K562 (cell line): Measurements from ENCODE around the gene POLL. TPM values are rescaled to one million over a fixed set of nuclear protein-coding genes. Genes with fewer than 3 reads are reported as not detected.

Experiments used
- BDP1 ChIP-seq: IDR thresholded peaks from 3 replicates; pipeline ENCODE4 v1.6.1; 2011; ENCODE audit not compliant: insufficient read length, insufficient read depth
- EGR1 ChIP-seq: fragments of 450-650 bp; conservative IDR thresholded peaks from 2 replicates; pipeline ENCODE4 v1.6.1; 2017; ENCODE audit warnings: mild to moderate bottlenecking
- ETV1 ChIP-seq: fragments of 450-650 bp; conservative IDR thresholded peaks from 2 replicates; pipeline ENCODE4 v1.6.1; 2016; ENCODE audit warnings: missing genetic modification characterization, control low read depth, low read depth, missing compliant biosample characterization
- EWSR1 ChIP-seq: fragments of 450-650 bp; IDR thresholded peaks from 2 replicates; pipeline ENCODE4 v1.6.1; 2018; ENCODE audit warnings: borderline replicate concordance, mild to moderate bottlenecking, low read depth, moderate library complexity; ENCODE audit not compliant: partially characterized antibody
- HDAC1 ChIP-seq, 2 experiments: fragments of 450-650 bp; IDR thresholded peaks; 2 replicates each; pipeline ENCODE4 v1.6.1; 2016 to 2017; ENCODE audit warnings: inconsistent platforms in 1 of 2, mild to moderate bottlenecking in 1 of 2, moderate library complexity in 1 of 2
- HNRNPH1 ChIP-seq: fragments of 200-400 bp; formaldehyde crosslinking; optimal IDR thresholded peaks from 2 replicates; pipeline ENCODE3; 2017; ENCODE audit warnings: low read depth, mild to moderate bottlenecking, low read length, moderate library complexity
- KDM1A ChIP-seq, 2 experiments: fragments of 450-650 bp; IDR thresholded peaks; 2 replicates each; pipeline ENCODE4 v1.6.1; 2016; ENCODE audit warnings: mild to moderate bottlenecking in 2 of 2
- POLR2B ChIP-seq: fragments of 450-650 bp; IDR thresholded peaks from 2 replicates; pipeline ENCODE4 v1.6.1; 2018; ENCODE audit warnings: low read depth; ENCODE audit not compliant: partially characterized antibody
- SNIP1 ChIP-seq: fragments of 450-650 bp; IDR thresholded peaks from 2 replicates; pipeline ENCODE4 v1.7.1; 2017; ENCODE audit warnings: low read depth, mild to moderate bottlenecking
- polyA plus RNA-seq, 8 experiments: library from polyadenylated mRNA; depleted of rRNA in 4 of 8; stranded (reverse) in 5 of 8; unstranded in 3 of 8; fragments of >200 nt; fragmentation: Nextera tagmentation in 2 of 8; fragmentation: Illumina TruSeq in 1 of 8; extraction: Ambion mirVana in 2 of 8; extraction: Trizol in 1 of 8; gene quantifications; 2 replicates each; pipeline versions ENCODE4 v1.2.1 to v1.2.3, GENCODE V29; 2011 to 2014; ENCODE audit warnings: inconsistent platforms in 1 of 8, missing spikeins in 1 of 8
- total RNA-seq, 7 experiments: library from RNA; depleted of rRNA in 6 of 7; stranded (reverse); fragments of >200 nt in 6 of 7; fragmentation: Illumina TruSeq in 2 of 7; extraction: Trizol in 2 of 7; gene quantifications; 2 replicates each; pipeline versions ENCODE4 v1.2.1 to v1.2.3, GENCODE V29; 2011 to 2021; ENCODE audit warnings: low replicate concordance in 1 of 7
- TF ChIP-seq, protein P1 (sequence below): fragments of 450-650 bp; formaldehyde crosslinking; IDR thresholded peaks from 2 replicates; pipeline ENCODE4 v1.4.0; 2022; ENCODE audit warnings: mild to moderate bottlenecking, moderate library complexity
- TF ChIP-seq, protein P2 (sequence below): sonication (generic); formaldehyde crosslinking; IDR thresholded peaks from 2 replicates; pipeline ENCODE4 v1.8.1; 2023; ENCODE audit warnings: mild to moderate bottlenecking, missing genetic modification reagents

The POLL gene
- total and polyA plus RNA-seq, 9 of the 15 experiments (the other 6 are each of a cell fraction or from before 2014, with no cell fraction given) = 1.2 to 18.7 (median 10.9) TPM

DNA sequence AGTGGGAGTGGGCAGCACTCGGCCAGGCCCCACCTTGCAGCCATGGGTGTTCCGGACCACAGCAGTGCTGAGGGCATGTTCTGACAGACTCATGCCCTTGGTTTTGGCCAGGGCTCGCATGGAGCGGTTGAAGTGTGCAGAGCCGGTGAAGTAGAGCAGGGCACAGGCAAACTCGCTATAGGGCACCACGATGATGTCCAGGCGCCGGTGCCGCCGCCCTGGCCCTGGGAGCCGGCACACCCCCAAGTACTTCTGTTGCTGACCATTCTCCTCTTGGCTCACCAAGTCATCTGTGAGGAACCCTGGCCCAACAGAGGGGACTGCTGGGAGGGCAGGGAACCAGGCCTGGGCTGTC is 8.6 kb downstream of the POLL start (continued):
- TF ChIP-seq, protein P1, sequence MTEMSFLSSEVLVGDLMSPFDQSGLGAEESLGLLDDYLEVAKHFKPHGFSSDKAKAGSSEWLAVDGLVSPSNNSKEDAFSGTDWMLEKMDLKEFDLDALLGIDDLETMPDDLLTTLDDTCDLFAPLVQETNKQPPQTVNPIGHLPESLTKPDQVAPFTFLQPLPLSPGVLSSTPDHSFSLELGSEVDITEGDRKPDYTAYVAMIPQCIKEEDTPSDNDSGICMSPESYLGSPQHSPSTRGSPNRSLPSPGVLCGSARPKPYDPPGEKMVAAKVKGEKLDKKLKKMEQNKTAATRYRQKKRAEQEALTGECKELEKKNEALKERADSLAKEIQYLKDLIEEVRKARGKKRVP (CRISPR knock-in tag) = no peak
- TF ChIP-seq POLR2B (no peak), ETV1 (no peak), HNRNPH1 (no peak), SNIP1 (no peak), EGR1 (no peak), EWSR1 (no peak), HDAC1 (IDR thresholded peaks at IDR 0.05) (no peak), BDP1 (no peak), KDM1A (IDR thresholded peaks at IDR 0.05) (no peak)
- TF ChIP-seq, protein P2, sequence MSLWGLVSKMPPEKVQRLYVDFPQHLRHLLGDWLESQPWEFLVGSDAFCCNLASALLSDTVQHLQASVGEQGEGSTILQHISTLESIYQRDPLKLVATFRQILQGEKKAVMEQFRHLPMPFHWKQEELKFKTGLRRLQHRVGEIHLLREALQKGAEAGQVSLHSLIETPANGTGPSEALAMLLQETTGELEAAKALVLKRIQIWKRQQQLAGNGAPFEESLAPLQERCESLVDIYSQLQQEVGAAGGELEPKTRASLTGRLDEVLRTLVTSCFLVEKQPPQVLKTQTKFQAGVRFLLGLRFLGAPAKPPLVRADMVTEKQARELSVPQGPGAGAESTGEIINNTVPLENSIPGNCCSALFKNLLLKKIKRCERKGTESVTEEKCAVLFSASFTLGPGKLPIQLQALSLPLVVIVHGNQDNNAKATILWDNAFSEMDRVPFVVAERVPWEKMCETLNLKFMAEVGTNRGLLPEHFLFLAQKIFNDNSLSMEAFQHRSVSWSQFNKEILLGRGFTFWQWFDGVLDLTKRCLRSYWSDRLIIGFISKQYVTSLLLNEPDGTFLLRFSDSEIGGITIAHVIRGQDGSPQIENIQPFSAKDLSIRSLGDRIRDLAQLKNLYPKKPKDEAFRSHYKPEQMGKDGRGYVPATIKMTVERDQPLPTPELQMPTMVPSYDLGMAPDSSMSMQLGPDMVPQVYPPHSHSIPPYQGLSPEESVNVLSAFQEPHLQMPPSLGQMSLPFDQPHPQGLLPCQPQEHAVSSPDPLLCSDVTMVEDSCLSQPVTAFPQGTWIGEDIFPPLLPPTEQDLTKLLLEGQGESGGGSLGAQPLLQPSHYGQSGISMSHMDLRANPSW (CRISPR knock-in tag) = no peak
